ENCODE data around the gene EED.

- TF ChIP-seq CTCF (optimal IDR thresholded peaks at IDR 0.05 in 1 of 3, IDR thresholded peaks at IDR 0.05 in 1 of 3, conservative IDR thresholded peaks at IDR 0.05 in 1 of 3; ENCODE audit: extremely low read depth in 1 of 3, insufficient read depth in 2 of 3, low read length in 3 of 3) = no peak
- TF ChIP-seq EZH2 (IDR thresholded peaks at IDR 0.05; ENCODE audit: low read length) = no peak
These were observed 4.1 kb downstream of the EED start for GRCh38 chr11:86248609-86249008.
